CD4-positive, alpha-beta T cell treated with Interleukin-4 for 1 hour (primary cell): Measurements from ENCODE around the gene HSDL2.
A peak's percentile ranks its signal among the peaks of the same experiment; 100 is the strongest.
"Not testable (repeated sequence)": the region's sequence is repeated elsewhere in the genome, so short reads cannot be mapped to it uniquely, and the experiment has no call there.

Experiments
- DNase-seq, 2 donors: peaks; one replicate each; pipeline ENCODE4 v3.0.0-alpha.2; 2020 to 2022

HSDL2 gene

DNA sequence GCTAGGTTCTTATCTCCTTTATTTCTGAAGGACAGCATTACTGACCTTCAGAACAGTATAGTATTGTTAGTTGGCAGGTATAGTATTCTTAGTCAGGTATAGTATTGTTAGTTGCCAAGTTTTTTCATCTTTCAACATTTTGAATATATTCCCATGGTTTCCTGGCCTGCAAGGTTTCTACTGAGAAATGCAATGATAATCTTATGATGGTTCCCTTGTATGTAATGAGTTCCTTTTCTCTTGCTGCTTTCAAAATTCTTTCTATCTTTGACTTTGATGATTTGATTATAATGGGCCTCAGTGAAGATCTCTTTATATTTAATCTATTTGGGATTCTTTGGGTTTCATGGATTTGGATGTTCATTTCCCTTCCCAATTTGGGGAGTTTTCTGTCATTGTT lies 12.4 kb upstream of the HSDL2 start:
- DNase-seq = no peak

DNA sequence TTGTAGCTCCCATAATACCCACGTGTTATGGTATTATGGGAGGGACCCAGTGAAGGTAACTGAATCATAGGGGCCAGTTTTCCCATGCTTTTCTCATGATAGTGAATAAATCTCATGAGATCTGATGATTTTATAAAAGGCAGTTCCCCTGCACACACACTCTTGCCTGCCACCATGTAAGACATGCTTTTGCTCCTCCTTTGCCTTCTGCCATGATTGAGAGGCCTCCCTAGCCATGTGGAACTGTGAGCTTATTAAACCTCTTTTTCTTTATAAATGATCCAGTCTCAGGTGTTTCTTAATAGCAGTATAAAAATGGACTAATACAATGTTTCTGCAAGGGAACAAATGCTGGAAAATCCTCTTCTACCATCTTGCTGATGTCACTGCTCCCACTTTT lies 10.1 kb upstream of the HSDL2 start:
- no peak for DNase-seq

DNA sequence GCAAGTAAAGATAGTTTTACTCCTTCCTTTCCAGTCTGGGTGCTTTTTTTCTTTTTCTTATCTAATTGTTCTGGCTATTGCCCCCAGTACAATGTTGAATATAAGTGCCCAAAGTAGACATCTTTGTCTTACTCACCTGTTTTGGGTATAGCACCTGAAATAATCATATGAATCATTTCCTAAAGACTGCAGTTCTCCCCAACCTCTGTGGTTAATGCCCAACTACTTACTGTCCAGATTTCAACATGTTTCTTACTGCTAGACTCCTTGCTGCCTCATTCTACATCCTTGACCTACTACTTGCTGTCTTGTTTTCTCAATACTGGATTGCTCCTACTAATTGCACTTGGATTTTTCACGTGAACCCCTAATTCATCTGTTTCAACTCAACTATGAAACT lies 8.8 kb upstream of the HSDL2 start:
- no peak for DNase-seq

DNA sequence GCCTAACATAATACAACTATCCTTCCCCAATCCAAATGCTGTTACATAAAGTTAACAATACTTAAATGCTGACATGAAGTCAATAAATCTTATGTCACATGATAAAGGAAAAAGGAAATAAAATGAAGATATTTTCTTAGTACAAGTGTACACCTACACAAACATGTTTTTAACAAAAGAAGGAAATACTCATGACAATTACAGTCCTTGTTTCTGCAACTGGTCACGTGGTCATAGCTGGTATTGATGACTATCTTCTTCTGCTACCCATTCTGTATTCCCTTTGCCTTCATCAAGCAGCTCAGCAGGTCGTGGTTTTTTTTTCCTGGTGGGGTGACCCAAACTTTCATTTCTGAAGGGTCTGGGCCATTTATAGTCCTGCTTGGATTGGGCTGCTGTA lies 6.2 kb upstream of the HSDL2 start:
- not testable (repeated sequence) for DNase-seq

DNA sequence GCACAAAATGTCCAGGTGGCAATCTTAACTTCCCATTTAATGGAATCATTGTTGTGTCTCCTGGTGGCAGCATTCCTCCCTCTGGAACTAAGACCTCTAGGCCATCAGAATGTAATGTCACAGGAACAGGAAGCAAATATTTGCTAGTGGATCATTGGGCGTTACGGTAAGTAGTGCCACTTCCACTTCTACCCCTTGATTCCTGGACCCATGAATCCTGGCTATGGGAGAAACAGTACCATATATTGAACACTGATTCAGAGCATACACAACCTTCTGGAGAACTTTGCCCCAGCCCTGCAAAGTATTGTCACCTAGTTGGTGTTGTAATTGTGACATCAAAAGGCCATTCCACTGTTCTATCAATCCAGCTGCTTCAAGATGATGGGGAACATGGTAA lies 5.7 kb upstream of the HSDL2 start:
- not testable (repeated sequence) for DNase-seq

DNA sequence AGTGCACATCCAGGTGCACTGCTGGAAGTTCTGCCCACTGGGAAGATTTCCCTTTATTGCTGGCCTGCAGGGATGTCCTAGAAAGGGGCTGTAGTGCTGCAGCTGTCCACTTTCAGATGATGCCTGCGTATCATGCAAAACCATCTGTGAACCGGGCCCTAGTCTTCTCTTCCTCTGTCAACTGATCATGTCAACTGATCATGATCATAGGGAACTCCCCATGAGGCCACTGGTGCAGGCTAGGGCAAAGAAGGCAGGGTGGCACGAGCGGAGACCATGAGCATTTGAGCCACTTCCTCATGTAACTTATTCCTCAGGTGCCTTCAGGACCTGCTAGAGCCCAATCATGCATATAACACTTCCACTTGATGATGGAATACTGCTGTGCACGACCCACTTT lies 4.5 kb upstream of the HSDL2 start:
- no peak for DNase-seq

DNA sequence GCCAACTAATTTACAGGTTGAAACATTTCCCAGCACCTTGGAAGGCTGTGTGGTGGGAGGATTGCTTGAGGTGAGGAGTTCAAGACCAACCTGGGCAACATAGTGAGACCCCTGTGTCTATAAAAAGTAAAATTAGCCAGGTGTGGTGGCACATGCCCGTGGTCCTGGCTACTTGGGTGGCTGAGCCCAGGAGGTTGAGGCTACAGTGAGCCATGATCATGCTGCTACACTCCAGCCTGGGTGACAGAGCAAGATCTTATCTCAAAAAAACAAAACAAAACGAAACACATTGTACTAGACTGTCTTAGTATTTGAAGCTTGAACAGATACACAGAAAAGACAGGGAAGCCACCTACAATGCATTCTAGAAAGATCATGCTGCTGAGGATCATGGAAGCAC lies 2.8 kb upstream of the HSDL2 start:
- no peak for DNase-seq

DNA sequence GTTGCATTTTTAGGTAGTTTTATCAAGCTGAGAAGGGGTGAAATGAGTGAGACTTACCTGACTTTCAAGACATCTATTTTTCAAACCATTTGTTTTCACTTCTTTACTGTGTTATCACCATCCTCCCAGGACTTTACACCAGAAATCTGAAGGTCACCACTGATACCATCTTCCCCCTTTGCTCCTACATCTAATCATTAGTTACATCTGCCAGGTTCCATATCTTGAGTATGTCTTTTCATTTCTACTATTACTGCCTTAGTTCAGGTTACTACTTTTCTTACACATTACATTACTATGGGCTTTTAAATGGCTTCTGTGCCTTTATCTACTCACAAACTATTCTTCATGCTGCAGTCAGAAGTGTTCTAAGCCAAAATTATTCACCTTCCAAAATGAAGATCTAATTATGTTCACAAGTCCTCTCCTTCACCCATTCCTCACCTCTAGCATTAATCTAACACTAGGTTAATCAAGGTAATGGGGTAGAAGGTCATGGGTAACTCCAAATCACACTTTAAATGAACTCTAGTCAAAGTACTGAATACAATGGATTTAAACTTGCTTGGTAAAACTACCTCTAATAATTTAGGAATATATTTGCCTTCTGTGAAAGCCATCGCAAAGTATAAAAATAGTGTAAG lies 2.1 kb upstream of the HSDL2 start:
- no peak for DNase-seq

DNA sequence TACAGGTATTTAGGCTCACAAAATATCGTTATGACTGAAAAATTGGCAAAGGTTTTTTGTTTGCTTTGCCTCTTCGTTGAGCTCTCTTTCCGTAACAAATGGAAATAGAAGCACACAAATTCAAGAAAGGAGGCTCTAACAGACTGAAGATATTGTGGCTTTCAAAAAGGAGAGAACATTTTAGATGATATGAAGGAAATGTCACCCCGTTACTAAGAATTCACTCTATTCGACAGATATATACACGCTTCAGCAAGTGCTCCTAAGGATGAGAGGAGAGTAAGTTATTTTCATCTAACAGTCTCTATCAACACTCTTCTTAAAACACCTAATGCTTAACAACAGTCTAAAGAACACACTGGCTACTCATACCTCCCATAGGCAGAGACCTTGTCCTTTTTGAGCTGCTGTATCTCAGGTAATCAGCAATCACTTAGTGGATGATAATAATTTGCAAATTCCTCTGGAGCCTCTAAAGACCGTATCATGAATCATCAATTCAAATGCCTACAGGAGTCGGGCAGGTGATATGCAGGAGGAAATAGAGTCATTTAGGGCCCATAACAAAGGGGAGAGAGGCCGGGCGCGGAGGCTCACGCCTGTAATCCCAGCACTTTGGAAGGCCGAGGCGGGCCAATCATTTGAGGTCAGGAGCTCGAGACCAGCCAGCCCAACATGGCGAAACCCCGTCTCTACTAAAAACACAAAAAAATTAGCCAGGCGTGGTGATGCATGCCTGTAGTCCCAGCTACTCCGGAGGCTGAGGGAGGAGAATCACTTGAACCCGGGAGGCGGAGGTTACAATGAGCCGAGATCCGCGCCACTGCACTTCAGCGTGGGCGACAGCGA lies 1.4 kb upstream of the HSDL2 start:
- DNase-seq = peak in 1 of 2 donors; percentile 8

DNA sequence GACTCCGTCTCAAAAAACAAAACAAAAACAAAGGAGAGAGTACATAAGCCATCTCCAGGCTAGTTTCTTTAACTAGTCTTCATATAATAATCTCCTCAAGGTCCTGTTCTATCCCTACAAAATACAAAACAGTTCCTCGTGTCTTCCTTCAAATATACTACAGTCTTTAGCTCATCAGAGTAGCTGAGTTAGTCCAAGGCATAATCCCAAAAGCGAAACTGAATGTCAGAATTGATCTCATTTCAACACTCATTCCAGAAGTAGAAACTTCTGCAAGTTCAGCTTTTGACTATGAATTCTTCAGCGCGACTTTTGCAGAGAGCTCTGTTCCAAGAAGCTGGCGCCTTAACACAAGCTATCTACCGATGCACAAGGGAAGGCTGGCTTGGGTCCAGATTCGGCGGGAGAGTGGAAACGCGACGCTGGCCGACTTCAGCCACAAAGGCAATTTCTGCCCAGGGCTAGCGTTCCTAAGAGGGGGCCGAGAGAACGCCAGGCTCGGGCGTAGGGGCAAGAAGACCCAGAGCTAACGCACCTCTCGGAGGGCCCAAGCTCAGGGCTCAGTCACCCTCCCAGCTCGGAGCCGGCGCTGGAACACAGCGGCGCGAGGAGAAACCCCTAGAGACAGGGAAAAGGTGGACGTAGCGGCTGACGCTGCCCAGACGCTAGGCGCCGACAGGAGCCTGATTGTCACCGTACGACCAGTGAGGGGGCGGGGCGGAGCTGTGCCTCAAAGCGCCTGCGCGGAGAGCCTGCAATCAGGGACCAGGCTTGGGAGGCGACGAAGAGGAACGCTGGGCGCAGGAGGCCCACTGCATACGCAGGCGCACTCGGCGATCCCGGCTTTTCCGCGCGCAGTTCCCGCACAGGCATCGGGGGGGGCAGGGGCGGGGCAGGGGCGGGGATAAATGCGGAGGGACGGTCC lies 469 bp upstream of the HSDL2 start:
- peak; percentile 97 to 98 for DNase-seq

DNA sequence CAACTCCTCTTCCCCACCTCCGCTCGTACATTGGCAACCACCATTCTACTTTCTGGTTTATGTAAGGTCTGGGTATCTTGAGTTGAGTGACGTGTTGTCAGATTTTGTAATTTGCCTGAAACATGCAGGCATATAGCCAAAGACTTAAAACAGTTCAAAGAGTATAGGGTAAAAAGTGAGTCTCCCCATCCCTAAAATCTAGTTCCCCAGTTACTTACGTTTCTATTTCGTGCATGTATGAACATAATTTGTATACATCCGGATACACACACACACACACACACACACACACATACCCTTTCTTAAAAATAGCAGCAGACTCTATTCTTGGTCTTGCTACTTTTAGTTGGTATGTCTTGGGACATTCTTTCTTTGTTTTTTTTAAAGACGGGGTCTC lies 915 bp downstream of the HSDL2 start:
- peak in 1 of 2 donors; percentile 26 for DNase-seq

DNA sequence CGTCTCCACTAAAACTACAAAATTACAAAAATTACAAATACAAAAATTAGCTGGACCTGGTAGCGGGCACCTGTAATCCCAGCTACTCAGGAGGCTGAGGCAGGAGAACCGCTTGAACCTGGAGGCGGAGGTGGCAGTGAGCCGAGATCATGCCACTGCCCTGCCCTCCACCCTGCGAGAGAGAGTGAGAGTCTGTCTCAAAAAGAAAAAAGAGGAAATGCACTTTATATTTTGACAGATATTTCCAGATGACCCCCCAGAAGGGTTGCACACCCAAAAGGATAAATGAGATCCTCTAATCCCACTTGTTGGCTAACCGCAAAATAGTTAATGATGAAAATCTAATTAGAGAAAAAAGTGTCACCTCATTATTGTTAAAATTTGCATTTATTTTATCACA lies 2.2 kb downstream of the HSDL2 start:
- no peak for DNase-seq

DNA sequence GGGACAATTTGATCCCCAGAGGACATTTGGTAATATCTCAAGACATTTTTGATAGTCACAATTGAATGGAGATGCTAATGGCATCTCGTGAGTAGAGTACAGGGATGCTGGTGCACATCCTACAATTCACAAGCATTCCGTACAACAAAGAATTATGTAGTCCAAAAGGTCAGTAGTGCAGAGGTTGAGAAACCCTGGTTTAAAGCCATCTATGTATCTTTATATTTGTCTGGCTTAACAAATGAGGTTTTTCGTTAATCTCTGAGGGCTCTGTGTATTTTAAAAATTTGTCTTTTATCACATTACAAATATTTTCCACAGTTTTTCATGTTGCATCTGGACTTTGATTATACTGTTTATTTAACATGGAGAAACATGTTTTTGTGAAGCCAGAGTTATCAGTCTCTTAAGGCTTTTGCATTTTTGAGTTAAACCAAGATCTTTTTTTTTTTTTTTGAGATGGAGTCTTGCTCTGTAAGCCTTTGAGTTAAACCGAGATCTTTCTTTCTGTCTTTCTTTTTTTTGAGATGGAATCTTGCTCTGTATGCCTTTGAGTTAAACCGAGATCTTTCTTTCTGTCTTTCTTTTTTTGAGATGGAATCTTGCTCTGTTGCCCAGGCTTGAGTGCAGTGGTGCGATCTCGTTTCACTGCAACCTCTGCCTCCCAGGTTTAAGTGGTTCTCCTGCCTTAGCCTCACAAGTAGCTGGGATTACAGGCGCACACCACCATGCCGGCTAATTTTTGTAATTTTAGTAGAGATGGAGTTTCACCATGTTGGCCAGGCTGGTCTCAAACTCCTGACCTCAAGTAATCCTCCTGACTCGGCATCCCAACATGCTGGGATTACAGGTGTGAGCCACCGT lies 2.8 kb downstream of the HSDL2 start:
- DNase-seq = no peak

DNA sequence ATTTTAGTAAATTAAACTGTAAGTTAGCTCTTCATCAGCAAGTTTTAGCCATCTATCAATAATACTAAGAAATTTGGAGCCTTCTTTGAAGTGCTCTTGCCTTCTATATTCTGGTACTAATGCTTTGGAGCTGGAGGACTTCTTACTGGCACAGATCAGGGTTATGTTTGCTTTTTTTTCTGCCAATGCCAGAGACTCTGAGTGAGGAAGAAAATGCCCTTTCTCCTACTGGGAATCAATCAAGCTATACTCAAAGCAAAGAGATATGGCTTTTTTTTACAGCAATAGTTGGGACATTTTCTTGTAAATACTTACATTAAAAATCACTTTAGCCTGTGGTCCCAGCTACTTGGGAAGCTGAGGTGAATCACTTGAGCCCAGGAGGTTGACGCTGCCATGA lies 4.3 kb downstream of the HSDL2 start:
- DNase-seq = no peak

DNA sequence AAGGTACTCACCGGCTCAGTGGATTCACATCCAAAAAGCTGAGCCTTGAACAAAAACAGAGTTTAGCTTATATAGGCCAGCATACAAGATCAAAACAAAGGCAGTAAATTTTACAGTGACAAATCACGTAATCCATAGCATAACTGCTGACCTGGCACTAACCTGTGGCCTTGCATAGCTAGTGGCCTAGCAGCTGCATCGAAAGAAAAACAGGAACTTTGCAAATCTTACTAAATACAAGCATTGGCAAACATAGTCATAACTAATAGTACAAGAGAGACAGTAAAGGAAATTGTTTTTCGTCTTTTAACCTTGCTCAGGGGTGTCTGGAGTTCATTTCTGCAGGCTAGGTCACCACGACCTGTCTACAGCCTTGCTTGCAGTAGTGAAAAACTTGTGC lies 4.8 kb downstream of the HSDL2 start:
- no peak for DNase-seq

DNA sequence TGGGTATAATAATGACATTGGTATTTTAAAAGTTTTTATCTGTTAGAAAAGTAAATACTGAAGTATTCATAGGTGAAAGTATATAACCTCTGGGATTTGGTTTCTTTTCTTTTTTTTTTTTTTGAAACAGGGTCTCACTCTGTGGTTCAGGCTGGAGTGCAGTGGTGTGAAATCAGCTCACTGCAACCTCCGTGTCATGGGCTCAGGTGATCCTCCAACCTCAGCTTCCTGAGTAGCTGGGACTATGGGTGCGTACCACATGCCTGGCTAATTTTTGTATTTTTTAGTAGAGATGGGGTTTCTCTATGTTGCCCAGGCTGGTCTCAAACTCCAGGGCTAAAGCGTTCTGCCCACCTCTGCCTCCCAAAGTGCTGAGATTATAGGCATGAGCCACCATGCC lies 7.2 kb downstream of the HSDL2 start:
- DNase-seq = no peak

DNA sequence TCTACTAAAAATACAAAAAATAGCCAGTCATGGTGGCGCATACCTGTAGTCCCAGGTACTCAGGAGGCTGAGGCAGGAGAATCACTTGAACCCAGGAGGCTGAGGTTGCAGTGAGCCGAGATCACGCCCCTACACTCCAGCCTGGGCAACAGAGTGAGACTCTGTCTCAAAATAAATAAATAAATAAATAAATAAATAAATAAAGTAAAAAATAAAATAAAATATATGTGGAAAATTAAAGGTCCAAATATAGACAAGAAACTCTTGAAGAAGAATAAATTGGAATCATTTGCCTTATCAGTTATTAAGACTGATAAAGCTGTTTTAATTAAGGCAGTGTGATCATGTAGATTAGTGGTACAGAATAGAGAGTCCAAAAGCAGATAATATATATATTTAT lies 10.0 kb downstream of the HSDL2 start:
- not testable (repeated sequence) for DNase-seq

DNA sequence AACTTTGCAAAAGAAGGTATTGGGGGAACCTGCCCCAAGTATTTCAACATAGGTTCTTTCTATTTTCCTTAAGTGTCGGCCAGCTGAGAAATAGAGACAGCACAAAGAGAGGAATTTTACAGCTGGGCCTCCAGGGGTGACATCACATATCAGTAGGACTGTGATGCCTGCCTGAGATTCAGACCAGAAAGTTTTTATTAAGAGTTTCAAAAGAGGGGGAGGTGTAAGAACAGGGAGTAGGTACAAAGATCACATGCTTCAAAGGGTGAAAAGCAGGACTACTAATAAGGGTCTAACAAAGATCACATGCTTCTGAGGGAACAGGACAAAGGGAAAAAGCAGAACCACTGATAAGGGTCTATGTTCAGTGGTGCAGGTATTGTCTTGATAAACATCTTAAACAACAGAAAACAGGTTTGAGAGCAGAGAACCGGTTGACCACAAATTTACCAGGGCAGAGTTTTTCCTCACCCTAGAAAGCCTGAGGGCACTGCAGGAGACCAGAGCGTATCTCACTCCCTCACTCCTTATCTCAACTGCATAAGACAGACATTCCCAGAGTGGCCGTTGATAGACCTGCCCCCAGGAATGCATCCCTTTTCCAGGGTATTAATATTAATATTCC lies 12.1 kb downstream of the HSDL2 start:
- DNase-seq = not testable (repeated sequence)

DNA sequence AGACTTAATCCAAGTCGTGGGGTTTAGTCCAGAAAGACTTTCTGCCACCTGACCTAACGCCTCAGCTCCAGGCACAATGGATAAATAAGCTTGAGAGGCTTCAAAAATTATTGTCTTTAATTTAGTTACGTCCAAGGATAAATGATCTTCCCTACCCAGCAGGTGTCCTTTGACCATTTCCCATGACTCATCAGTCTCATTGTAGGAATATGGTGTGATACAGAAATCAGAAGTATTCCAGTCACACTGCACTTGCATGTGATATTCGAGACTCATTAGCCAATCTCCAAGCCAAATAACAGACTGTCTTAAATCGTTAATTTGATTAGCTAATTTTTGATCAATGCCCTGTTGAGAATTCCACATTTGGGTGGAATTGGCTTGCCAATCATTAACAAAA lies 13.2 kb downstream of the HSDL2 start:
- DNase-seq = not testable (repeated sequence)

DNA sequence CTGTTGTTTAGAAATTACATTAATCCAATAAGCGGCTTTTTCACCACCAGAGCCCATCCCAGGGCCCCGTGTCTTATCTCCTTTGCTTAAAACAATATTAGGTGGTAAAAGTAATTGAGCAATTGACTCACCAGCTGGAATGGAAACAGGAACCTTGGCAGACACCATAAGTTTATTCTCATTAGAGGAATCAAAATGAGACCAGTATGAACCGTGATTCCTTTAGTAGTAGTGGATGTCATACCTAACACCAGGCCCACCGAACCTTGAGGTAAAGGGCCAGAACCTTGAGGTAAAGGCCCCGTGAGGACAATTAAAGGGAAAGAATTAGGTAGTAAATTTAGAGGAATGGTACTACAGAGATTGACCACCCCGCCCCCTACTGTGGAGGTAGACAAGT lies 16.5 kb downstream of the HSDL2 start:
- DNase-seq = no peak

DNA sequence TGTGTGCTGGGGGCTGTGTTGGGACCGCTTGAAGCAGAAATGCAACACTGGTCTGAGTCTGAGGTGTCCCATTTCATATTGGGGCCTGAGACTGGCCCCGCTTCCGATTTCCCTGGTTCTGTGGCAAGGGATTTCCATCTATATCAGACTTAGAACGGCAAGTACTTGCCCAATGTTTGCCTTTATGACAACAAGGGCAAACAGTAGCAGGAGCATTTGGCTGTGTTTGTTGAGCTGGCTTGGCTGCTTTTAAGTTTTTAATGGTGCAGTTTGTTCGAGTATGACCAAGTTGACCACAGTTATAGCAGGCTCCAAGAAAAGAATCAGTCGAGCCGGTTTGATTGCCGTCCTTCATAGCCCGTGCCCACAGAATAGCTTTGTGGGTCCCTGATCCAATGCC lies 17.0 kb downstream of the HSDL2 start:
- no peak for DNase-seq
